B cell (primary cell): Measurements from ENCODE around the gene GEMIN4. TPM values are rescaled to one million over a fixed set of nuclear protein-coding genes. Genes with fewer than 3 reads are reported as not detected.

ENCODE experiments used
- ATAC-seq: fragments of 200-7000 bp; cut with Tn5 transposase; one replicate; pipeline ENCODE4 v1.10.0; 2021; ENCODE audit warnings: low read depth, mild to moderate bottlenecking, moderate number of reproducible peaks, moderate library complexity
- CTCF ChIA-PET: fragments of 350-600 bp; sonication (Branson Sonifier 250); formaldehyde crosslinking; loops from one replicate; lab custom pipeline; 2021; ENCODE audit warnings: antibody characterized with exemption, inconsistent platforms; lab: Charles Lee
- POLR2A ChIA-PET: fragments of 350-600 bp; sonication (Branson Sonifier 250); formaldehyde crosslinking; loops from one replicate; lab custom pipeline; 2021; ENCODE audit warnings: antibody characterized with exemption; lab: Charles Lee
- DNase-seq: peaks from one replicate; pipeline ENCODE4 v3.0.0; 2013
- H2AFZ ChIP-seq: 2 replicates; pipeline ENCODE4 v1.6.1; 2012; ENCODE audit warnings: mild to moderate bottlenecking, low read depth, low read length; ENCODE audit not compliant: insufficient read depth, poor library complexity, severe bottlenecking
- H3K27ac ChIP-seq, 2 donors: 1 replicate in 1 of 2; 2 replicates in 1 of 2; pipeline ENCODE4 v1.5.1; 2012 to 2013; ENCODE audit warnings: low read length in 2 of 2, mild to moderate bottlenecking in 2 of 2, moderate library complexity in 1 of 2
- H3K27me3 ChIP-seq, 4 experiments: fragments of 200-600 bp in 1 of 4; sonication (generic) in 1 of 4; replicated peaks in 1 of 4; 1 replicate in 2 of 4; 2 replicates in 2 of 4; pipeline versions ENCODE4 v1.6.1 to v1.7.0; 2013 to 2016; ENCODE audit warnings: low read length in 3 of 4, mild to moderate bottlenecking in 2 of 4, mixed read lengths in 1 of 4, moderate library complexity in 1 of 4; ENCODE audit not compliant: insufficient read depth in 4 of 4, control insufficient read depth in 3 of 4; ENCODE audit errors: control extremely low read depth in 1 of 4
- H3K36me3 ChIP-seq, 2 experiments: replicated peaks in 1 of 2; 1 replicate in 1 of 2; 2 replicates in 1 of 2; pipeline versions ENCODE4 v1.6.1 to v1.7.1; 2013; ENCODE audit warnings: low read length in 1 of 2; ENCODE audit not compliant: insufficient read depth in 2 of 2, control insufficient read depth in 1 of 2; ENCODE audit errors: control extremely low read depth in 1 of 2, extremely low read depth in 1 of 2
- H3K4me1 ChIP-seq, 2 donors: fragments of 200-600 bp in 1 of 2; sonication (generic) in 1 of 2; 1 replicate in 1 of 2; 2 replicates in 1 of 2; pipeline versions ENCODE4 v1.5.1 to v1.6.1; 2013 to 2017; ENCODE audit warnings: low read length in 2 of 2; ENCODE audit not compliant: control insufficient read depth in 2 of 2, insufficient read depth in 2 of 2
- H3K4me2 ChIP-seq: replicated peaks from 2 replicates; pipeline ENCODE3; 2012; ENCODE audit warnings: mild to moderate bottlenecking, low read depth, low read length; ENCODE audit not compliant: poor library complexity, severe bottlenecking
- H3K4me3 ChIP-seq, 5 experiments: fragments of 200-600 bp in 1 of 5; sonication (generic) in 1 of 5; 1 replicate in 3 of 5; 2 replicates in 2 of 5; pipeline versions ENCODE4 v1.5.1 to v1.7.0; 2011 to 2016; ENCODE audit warnings: low read length in 4 of 5, mild to moderate bottlenecking in 4 of 5, low read depth in 2 of 5, control low read depth in 1 of 5, moderate library complexity in 1 of 5; ENCODE audit not compliant: insufficient read depth in 1 of 5; ENCODE audit errors: control extremely low read depth in 1 of 5, extremely low read depth in 1 of 5
- H3K79me2 ChIP-seq: fragments of 200-600 bp; sonication (generic); one replicate; pipeline ENCODE4 v1.6.0; 2016; ENCODE audit warnings: low read length; ENCODE audit not compliant: control insufficient read depth, insufficient read depth
- H3K9ac ChIP-seq: fragments of 200-600 bp; sonication (generic); 2 replicates; pipeline ENCODE4 v1.6.1; 2017; ENCODE audit warnings: mild to moderate bottlenecking, low read length, moderate library complexity
- H3K9me3 ChIP-seq, 3 donors: one replicate each; pipeline versions ENCODE4 v1.6.1 to v1.7.1; 2013; ENCODE audit warnings: low read length in 2 of 3; ENCODE audit not compliant: control insufficient read depth in 2 of 3, insufficient read depth in 1 of 3; ENCODE audit errors: control extremely low read depth in 1 of 3
- H4K20me1 ChIP-seq: 2 replicates; pipeline ENCODE4 v1.6.0; 2012; ENCODE audit warnings: mild to moderate bottlenecking, low read length; ENCODE audit not compliant: insufficient read depth, control insufficient read depth, poor library complexity, severe bottlenecking
- H3K27ac Mint-ChIP-seq: one replicate; pipeline ENCODE4 v1.8.0; 2021; ENCODE audit warnings: mixed read lengths
- H3K27me3 Mint-ChIP-seq: one replicate; pipeline ENCODE4 v1.8.0; 2021; ENCODE audit warnings: mixed read lengths
- H3K4me1 Mint-ChIP-seq: one replicate; pipeline ENCODE4 v1.8.0; 2021; ENCODE audit warnings: mixed read lengths
- H3K4me3 Mint-ChIP-seq: one replicate; pipeline ENCODE4 v1.8.0; 2021; ENCODE audit warnings: mixed read lengths
- H3K9me3 Mint-ChIP-seq: one replicate; pipeline ENCODE4 v1.8.0; 2022; ENCODE audit warnings: mixed read lengths; ENCODE audit not compliant: insufficient read depth
- EZH2 ChIP-seq: IDR thresholded peaks from 2 replicates; pipeline ENCODE4 v1.6.1; 2012; ENCODE audit warnings: borderline replicate concordance, low read depth, mild to moderate bottlenecking, moderate library complexity, low read length; ENCODE audit not compliant: insufficient read depth, poor library complexity, severe bottlenecking
- WGBS: methylation state at CpG from one replicate; pipeline ENCODE4 v1.1.5; 2013; ENCODE audit warnings: missing lambda C conversion rate; ENCODE audit not compliant: insufficient coverage; 5-methylcytosine and 5-hydroxymethylcytosine counted together
- intact Hi-C: fragments of 100-400 bp; cut with micrococcal nuclease; formaldehyde crosslinking; loops from one replicate; pipeline ENCODE4 v1.10.0; 2022
- polyA plus RNA-seq: library from polyadenylated mRNA; depleted of rRNA; stranded (reverse); fragments of >200 nt; gene quantifications from 2 replicates; pipeline ENCODE4 v1.2.3, GENCODE V29; 2012
- total RNA-seq, 2 donors: library from RNA; stranded (reverse); fragments of 120-200 nt in 1 of 2; gene quantifications; 1 replicate in 1 of 2; 2 replicates in 1 of 2; pipeline versions ENCODE4 v1.2.3 to v1.2.4, GENCODE V29; 2013 to 2022
- TF ChIP-seq, protein P1 (sequence below): fragments of 200-600 bp; IDR thresholded peaks from one replicate; pipeline ENCODE4 v1.8.0; 2022; ENCODE audit warnings: antibody characterized with exemption, mild to moderate bottlenecking

GEMIN4 gene
- total and polyA plus RNA-seq, 2 donors (not counting 1 experiment from before 2014, with no cell fraction given) = 25.6 to 26.1 TPM

DNA sequence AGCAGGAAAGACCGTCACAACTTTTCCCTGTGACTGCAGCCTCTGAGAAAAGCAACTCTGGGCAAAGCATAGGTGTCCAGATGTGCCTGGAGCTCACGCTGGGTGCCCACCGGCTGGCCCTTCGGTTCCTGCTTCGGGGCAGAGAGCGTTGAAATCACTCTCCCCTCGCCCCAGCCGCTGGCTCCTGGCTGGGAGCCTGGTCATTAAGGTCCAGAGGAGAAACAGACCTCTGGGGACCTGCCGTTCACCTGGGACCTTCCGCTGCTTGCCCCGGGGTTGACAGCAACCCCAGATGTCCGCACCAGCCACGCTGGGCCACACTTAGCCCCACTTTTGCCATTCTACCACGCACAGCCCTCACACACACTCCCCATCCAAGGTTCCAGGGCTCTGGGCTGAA lies 43.2 kb upstream of the GEMIN4 start:
- H3K9ac ChIP-seq = no peak overlapping the region
- DNase-seq = no peak
- peaks cover 0 to 8% of the 10 kb centered on the region in 2 donors for H3K4me1 ChIP-seq
- H2AFZ ChIP-seq = peak overlapping the region; percentile 4
- no peak overlapping the region for H3K27ac ChIP-seq
- TF ChIP-seq, protein P1, sequence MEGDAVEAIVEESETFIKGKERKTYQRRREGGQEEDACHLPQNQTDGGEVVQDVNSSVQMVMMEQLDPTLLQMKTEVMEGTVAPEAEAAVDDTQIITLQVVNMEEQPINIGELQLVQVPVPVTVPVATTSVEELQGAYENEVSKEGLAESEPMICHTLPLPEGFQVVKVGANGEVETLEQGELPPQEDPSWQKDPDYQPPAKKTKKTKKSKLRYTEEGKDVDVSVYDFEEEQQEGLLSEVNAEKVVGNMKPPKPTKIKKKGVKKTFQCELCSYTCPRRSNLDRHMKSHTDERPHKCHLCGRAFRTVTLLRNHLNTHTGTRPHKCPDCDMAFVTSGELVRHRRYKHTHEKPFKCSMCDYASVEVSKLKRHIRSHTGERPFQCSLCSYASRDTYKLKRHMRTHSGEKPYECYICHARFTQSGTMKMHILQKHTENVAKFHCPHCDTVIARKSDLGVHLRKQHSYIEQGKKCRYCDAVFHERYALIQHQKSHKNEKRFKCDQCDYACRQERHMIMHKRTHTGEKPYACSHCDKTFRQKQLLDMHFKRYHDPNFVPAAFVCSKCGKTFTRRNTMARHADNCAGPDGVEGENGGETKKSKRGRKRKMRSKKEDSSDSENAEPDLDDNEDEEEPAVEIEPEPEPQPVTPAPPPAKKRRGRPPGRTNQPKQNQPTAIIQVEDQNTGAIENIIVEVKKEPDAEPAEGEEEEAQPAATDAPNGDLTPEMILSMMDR = no peak
- no peaks in the 10 kb centered on the region for H3K9me3 ChIP-seq
- H3K4me1 Mint-ChIP-seq = peaks cover 5% of the 10 kb centered on the region
- H3K4me2 ChIP-seq = peak overlapping the region; percentile 34
- H3K9me3 Mint-ChIP-seq = no peaks in the 10 kb centered on the region
- no peak for ATAC-seq
- CTCF ChIA-PET = interaction anchor here (1.0 to 3.9 kb wide), 8 partner anchors 18 to 261 kb away, joined by 3 to 17 read pairs (median 6); partner anchors contain the start of genes NXN and TIMM22
- POLR2A ChIA-PET = no interaction called here
- no peak overlapping the region for H3K27ac Mint-ChIP-seq
- intact Hi-C loops = no loop called here
- no peaks in the 10 kb centered on the region for H4K20me1 ChIP-seq
- peaks cover 4 to 21% of the 10 kb centered on the region in 2 experiments for H3K36me3 ChIP-seq
- H3K79me2 ChIP-seq = no peaks in the 10 kb centered on the region
- no peak overlapping the region for H3K4me3 Mint-ChIP-seq
- WGBS = 85% methylated on average over 14 of the region's 14 CpGs
- H3K27me3 Mint-ChIP-seq = no peaks in the 10 kb centered on the region
- H3K27me3 ChIP-seq = no peaks in the 10 kb centered on the region
- H3K4me3 ChIP-seq = no peak overlapping the region

DNA sequence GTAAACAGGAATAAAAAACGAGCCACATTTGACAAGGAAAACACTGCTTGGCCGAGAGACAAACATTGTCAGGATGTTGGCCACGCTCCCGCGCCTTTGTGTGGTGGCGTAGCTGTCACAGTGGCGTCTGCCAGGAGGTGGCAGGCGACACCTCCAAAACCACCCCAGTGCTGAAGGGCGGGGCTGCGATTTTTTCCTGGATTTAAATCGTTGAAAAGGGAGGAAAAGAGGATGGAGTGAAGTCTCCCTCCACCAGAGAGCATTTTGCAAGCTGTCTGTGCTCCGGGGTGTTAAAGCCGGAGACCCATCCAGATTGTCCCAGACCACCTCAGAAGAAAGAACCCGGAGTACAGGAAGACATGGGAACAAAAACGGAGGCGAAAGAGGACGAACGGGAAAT lies 42.8 kb upstream of the GEMIN4 start:
- H3K9me3 Mint-ChIP-seq = no peaks in the 10 kb centered on the region
- H3K4me3 ChIP-seq = no peak overlapping the region
- H3K79me2 ChIP-seq = no peaks in the 10 kb centered on the region
- ChIA-PET POLR2A (no interaction called here), CTCF (interaction anchor here (1.0 to 3.9 kb wide), 7 partner anchors 18 to 262 kb away, joined by 3 to 17 read pairs (median 6); partner anchors contain the start of genes NXN and TIMM22)
- H3K4me1 ChIP-seq = peaks cover 0 to 8% of the 10 kb centered on the region in 2 donors
- no peaks in the 10 kb centered on the region for H3K9me3 ChIP-seq
- TF ChIP-seq, protein P1 = peak; percentile 71
- TF ChIP-seq EZH2 = no peak
- no peaks in the 10 kb centered on the region for H3K27me3 ChIP-seq
- peaks cover 5% of the 10 kb centered on the region for H3K4me1 Mint-ChIP-seq
- H3K27ac ChIP-seq = no peak overlapping the region
- H3K36me3 ChIP-seq = peaks cover 4 to 25% of the 10 kb centered on the region in 2 experiments
- DNase-seq = peak; percentile 62
- intact Hi-C loops = loop anchor here (1.0 kb wide), 1 partner anchor 201 kb away; no protein-coding TSS in a partner anchor
- no peaks in the 10 kb centered on the region for H3K27me3 Mint-ChIP-seq
- 20% methylated on average over 13 of the region's 18 CpGs for WGBS
- no peak overlapping the region for H3K9ac ChIP-seq
- peak overlapping the region; percentile 4 for H2AFZ ChIP-seq
- ATAC-seq = no peak
- peak overlapping the region; percentile 37 for H3K27ac Mint-ChIP-seq
- H3K4me3 Mint-ChIP-seq = no peak overlapping the region
- peaks cover 2% of the 10 kb centered on the region for H4K20me1 ChIP-seq
- H3K4me2 ChIP-seq = peak overlapping the region; percentile 34
